ENCODE results near the gene ACAP2.

DNA sequence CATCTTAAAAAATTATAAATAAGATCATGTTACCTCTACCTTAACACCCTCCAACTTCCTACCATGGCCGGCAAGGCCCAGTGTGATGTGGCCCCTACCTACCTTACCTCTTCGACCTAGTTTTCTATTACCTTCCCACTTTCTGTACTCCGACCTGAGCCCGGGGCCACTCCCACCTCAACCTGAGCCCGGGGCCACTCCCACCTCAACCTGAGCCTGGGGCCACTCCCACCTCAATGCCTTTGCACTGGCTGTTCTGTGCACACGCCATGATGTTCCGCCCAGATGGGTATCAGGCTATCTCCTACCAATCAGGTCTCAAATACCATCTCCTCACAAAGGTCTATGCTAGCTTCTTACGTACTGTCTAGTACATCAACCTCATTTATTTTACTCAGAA, 105.1 kb downstream of the ACAP2 start:
- TF ChIP-seq CTCF (IDR thresholded peaks at IDR 0.05; ENCODE audit: low read depth, low read length, poor library complexity, severe bottlenecking) = no peak
- TF ChIP-seq EZH2phosphoT487 (IDR thresholded peaks at IDR 0.05; ENCODE audit: borderline replicate concordance, low read length) = no peak
